ENCODE results near the gene GRAMD2B. TPM values are rescaled to one million over a fixed set of nuclear protein-coding genes. Genes with fewer than 3 reads are reported as not detected.

GRAMD2B gene
- total RNA-seq, 2 donors from 2014 or later = 34.9 to 35.8 TPM

DNA sequence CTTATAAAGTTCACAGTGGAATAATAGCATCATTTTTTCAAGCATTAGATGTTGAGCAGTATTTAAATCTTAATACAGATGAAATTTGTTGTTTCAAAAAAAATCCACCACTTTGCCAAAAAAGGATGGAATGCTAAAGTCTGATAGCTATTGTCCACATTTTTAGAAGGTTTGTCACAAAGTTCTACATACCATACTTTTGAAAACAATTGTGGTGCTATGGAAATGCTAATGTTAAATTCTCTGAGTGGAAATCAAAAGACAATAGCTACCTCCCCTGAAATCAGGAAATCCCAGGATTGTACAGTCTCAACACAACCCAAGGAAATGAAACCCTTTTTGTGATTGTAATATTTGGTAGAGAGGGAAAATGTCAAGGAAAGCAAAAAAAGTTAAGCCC lies 19.3 kb upstream of the GRAMD2B start:
- Histone ChIP-seq H3K4me3 (no peak overlapping the region), H3K27ac (no peak overlapping the region), H3K9me3 (peaks cover 0 to 10% (median 2%) of the 10 kb centered on the region in 3 donors), H3K36me3 (replicated peaks in 1 of 2; ENCODE audit: insufficient read depth in 1 of 2, low read depth in 2 of 2) (no peaks in the 10 kb centered on the region), H3K4me1 (no peaks in the 10 kb centered on the region), H3K27me3 (no peaks in the 10 kb centered on the region)
- DNase-seq (no peak), ATAC-seq (no peak)
- intact Hi-C loops (cut with DNase I) = no loop called here
- TF ChIP-seq POLR2A (IDR thresholded peaks at IDR 0.05) = no peak
- TF ChIP-seq, protein P1, sequence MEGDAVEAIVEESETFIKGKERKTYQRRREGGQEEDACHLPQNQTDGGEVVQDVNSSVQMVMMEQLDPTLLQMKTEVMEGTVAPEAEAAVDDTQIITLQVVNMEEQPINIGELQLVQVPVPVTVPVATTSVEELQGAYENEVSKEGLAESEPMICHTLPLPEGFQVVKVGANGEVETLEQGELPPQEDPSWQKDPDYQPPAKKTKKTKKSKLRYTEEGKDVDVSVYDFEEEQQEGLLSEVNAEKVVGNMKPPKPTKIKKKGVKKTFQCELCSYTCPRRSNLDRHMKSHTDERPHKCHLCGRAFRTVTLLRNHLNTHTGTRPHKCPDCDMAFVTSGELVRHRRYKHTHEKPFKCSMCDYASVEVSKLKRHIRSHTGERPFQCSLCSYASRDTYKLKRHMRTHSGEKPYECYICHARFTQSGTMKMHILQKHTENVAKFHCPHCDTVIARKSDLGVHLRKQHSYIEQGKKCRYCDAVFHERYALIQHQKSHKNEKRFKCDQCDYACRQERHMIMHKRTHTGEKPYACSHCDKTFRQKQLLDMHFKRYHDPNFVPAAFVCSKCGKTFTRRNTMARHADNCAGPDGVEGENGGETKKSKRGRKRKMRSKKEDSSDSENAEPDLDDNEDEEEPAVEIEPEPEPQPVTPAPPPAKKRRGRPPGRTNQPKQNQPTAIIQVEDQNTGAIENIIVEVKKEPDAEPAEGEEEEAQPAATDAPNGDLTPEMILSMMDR (IDR thresholded peaks at IDR 0.05) = no peak

DNA sequence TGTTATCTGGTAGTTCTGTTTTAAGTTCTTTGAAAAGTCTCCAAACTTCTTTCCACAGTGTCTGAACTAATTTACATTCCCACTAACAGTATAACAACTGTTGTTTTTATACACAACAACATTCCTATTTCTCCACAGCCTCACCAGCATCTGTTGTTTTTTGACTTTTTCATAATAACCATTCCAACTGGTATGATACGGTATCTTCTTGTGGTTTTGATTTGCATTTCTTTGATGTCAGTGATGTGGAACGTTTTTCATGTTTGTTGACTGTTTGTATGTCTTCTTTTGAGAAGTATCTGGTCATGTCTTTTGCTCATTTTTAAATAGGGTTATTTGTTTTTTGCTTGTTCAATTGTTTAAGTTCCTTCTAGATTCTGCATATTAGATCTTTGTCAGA lies 12.6 kb upstream of the GRAMD2B start:
- intact Hi-C loops (cut with DNase I) = no loop called here
- Histone ChIP-seq H3K27me3 (no peaks in the 10 kb centered on the region), H3K4me3 (no peak overlapping the region), H3K9me3 (no peaks in the 10 kb centered on the region), H3K27ac (no peak overlapping the region), H3K4me1 (peaks cover 7% of the 10 kb centered on the region), H3K36me3 (replicated peaks in 1 of 2; ENCODE audit: insufficient read depth in 1 of 2, low read depth in 2 of 2) (no peaks in the 10 kb centered on the region)
- ATAC-seq (no peak), DNase-seq (no peak)
- TF ChIP-seq, protein P1 (IDR thresholded peaks at IDR 0.05) = no peak
- TF ChIP-seq POLR2A (IDR thresholded peaks at IDR 0.05) = no peak
- WGBS, 2 donors = 75 to 77% methylated on average over 2 of the region's 2 CpGs

DNA sequence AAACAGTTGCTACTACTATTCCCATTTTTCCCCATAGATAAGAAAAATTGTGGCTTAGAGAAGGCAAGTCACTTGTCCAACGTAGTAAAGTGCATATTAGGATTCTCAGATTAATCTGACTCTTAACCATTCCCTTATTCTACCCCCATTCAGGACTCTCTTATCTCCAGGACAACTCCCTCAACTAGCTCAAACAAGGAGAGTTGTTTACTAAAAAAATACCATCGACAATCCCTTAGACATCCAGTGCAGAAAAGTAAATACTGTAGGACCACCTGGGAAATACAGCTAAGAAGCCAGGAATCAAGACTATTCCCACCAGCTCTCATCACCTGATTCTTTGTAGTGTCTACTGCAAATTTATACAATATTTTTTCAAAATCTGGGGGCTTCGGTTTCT lies 9.4 kb upstream of the GRAMD2B start:
- Histone ChIP-seq H3K27ac (no peak overlapping the region), H3K27me3 (no peaks in the 10 kb centered on the region), H3K9me3 (no peaks in the 10 kb centered on the region), H3K36me3 (replicated peaks in 1 of 2; ENCODE audit: insufficient read depth in 1 of 2, low read depth in 2 of 2) (no peaks in the 10 kb centered on the region), H3K4me3 (no peak overlapping the region), H3K4me1 (peaks cover 7% of the 10 kb centered on the region)
- intact Hi-C loops (cut with DNase I) = no loop called here
- 74 to 77% methylated on average over 3 of the region's 3 CpGs for WGBS, 2 donors
- DNase-seq (no peak), ATAC-seq (no peak)
- TF ChIP-seq, protein P1 (IDR thresholded peaks at IDR 0.05) = no peak
- TF ChIP-seq POLR2A (IDR thresholded peaks at IDR 0.05) = no peak

DNA sequence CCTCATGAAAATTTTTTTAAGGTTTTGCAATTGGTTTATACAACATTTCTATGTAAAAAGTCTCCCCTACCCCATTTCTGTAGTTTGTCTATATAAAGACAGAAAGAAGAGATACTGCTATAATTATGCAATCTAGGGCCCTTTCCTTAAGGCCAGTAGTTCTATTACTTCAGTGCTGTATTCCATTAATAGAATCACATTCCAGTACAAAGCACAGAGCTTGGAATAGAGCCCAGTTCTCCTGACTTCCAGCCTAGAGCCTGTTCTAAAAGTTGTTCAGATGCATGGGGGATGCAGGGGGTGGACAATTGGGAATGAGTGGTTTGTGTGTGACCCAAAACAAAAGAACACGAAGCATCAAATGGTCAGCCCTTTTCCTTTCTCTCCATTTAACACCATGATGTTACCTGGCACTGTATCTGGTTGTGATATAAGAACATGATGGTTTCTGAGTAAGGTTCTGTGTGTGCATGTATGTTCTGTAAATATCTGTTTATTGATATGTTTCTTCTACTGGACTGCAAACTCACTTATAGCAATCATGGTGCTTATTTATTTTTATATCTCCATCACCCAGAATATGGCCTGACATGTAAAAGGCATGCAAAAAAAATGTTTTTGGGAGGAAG lies 8.2 kb upstream of the GRAMD2B start:
- intact Hi-C loops (cut with DNase I) = no loop called here
- ATAC-seq (peak; percentile 50), DNase-seq (peak in 3 of 4 donors; percentile 17 to 48 (median 40))
- WGBS, 2 donors = 64 to 67% methylated on average over 1 of the region's 1 CpG
- H3K9me3 ChIP-seq = no peaks in the 10 kb centered on the region
- no peaks in the 10 kb centered on the region for H3K36me3 ChIP-seq (replicated peaks in 1 of 2; ENCODE audit: insufficient read depth in 1 of 2, low read depth in 2 of 2)
- H3K4me3 ChIP-seq = no peak overlapping the region
- H3K27ac ChIP-seq = peak overlapping the region in 1 of 4 donors; percentile 24
- peaks cover 7% of the 10 kb centered on the region for H3K4me1 ChIP-seq
- no peaks in the 10 kb centered on the region for H3K27me3 ChIP-seq
- TF ChIP-seq, protein P1 (IDR thresholded peaks at IDR 0.05) = no peak
- no peak for TF ChIP-seq POLR2A (IDR thresholded peaks at IDR 0.05)

DNA sequence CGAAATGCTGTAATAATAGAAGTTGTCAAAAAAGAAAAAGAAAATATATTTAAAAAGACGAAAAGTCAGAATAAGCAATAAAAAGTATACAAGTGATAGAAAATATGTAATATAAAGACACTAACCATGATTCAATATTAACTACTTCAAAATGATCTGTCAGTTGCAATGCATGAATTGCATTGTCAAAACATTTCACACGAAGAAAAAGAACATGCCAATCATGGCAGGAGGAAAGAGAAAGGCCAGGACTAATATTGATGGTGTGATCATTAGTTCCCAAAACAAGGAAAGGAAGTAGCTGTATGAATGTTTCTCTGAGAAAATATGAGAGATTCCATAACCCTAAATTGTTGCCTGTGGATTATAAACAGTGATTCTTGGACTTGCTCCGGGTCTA lies 7.4 kb upstream of the GRAMD2B start:
- no peak overlapping the region for H3K4me3 ChIP-seq
- intact Hi-C loops (cut with DNase I) = no loop called here
- no peak for DNase-seq
- no peak overlapping the region for H3K27ac ChIP-seq
- H3K4me1 ChIP-seq = peaks cover 7% of the 10 kb centered on the region
- H3K36me3 ChIP-seq (replicated peaks in 1 of 2; ENCODE audit: insufficient read depth in 1 of 2, low read depth in 2 of 2) = no peaks in the 10 kb centered on the region
- TF ChIP-seq, protein P1 (IDR thresholded peaks at IDR 0.05) = no peak
- TF ChIP-seq POLR2A (IDR thresholded peaks at IDR 0.05) = no peak
- WGBS, 2 donors = 78 to 88% methylated on average over 4 of the region's 4 CpGs
- no peaks in the 10 kb centered on the region for H3K9me3 ChIP-seq
- ATAC-seq = no peak
- H3K27me3 ChIP-seq = no peaks in the 10 kb centered on the region

All from body of pancreas (tissue), 4 donors.